CD14-positive monocyte (primary cell): ENCODE results near the gene CUX1. TPM values are rescaled to one million over a fixed set of nuclear protein-coding genes. Genes with fewer than 3 reads are reported as not detected.

ENCODE experiments used
- DNase-seq, 3 donors: peaks; one replicate each; pipeline ENCODE4 v3.0.0-alpha.2; 2011 to 2022
- H2AFZ ChIP-seq: 2 replicates; pipeline ENCODE4 v1.6.0; 2012; ENCODE audit warnings: mild to moderate bottlenecking, low read depth, low read length, inconsistent platforms; ENCODE audit not compliant: insufficient read depth, poor library complexity, severe bottlenecking
- H3K27ac ChIP-seq, 2 donors: 1 replicate in 1 of 2; 2 replicates in 1 of 2; pipeline ENCODE4 v1.5.1; 2012 to 2013; ENCODE audit warnings: low read length in 2 of 2, control low read depth in 1 of 2, inconsistent platforms in 1 of 2, low read depth in 1 of 2, mild to moderate bottlenecking in 1 of 2
- H3K27me3 ChIP-seq, 2 donors: one replicate each; pipeline versions ENCODE4 v1.6.0 to v1.6.1; 2011 to 2013; ENCODE audit warnings: low read length in 2 of 2; ENCODE audit not compliant: control insufficient read depth in 2 of 2, insufficient read depth in 2 of 2
- H3K36me3 ChIP-seq, 2 donors: replicated peaks in 1 of 2; 1 replicate in 1 of 2; 2 replicates in 1 of 2; pipeline versions ENCODE4 v1.5.1 to v1.6.1; 2012 to 2013; ENCODE audit warnings: low read length in 2 of 2, control low read depth in 1 of 2, inconsistent platforms in 1 of 2, mild to moderate bottlenecking in 1 of 2; ENCODE audit not compliant: insufficient read depth in 2 of 2, control insufficient read depth in 1 of 2
- H3K4me1 ChIP-seq, 2 donors: 1 replicate in 1 of 2; 2 replicates in 1 of 2; pipeline versions ENCODE4 v1.5.1 to v1.6.1; 2012 to 2013; ENCODE audit warnings: low read length in 2 of 2, control low read depth in 1 of 2, inconsistent platforms in 1 of 2, mild to moderate bottlenecking in 1 of 2, moderate library complexity in 1 of 2; ENCODE audit not compliant: insufficient read depth in 2 of 2, control insufficient read depth in 1 of 2
- H3K4me2 ChIP-seq: replicated peaks from 2 replicates; pipeline ENCODE3; 2012; ENCODE audit warnings: low read length, moderate library complexity, mild to moderate bottlenecking; ENCODE audit not compliant: poor library complexity, severe bottlenecking; ENCODE audit errors: extremely low read depth
- H3K4me3 ChIP-seq, 3 experiments: fragments of 200-600 bp in 1 of 3; sonication (generic) in 1 of 3; replicated peaks in 1 of 3; 1 replicate in 2 of 3; 2 replicates in 1 of 3; pipeline ENCODE4 v1.5.1; 2011 to 2013; ENCODE audit warnings: low read length in 3 of 3, mild to moderate bottlenecking in 3 of 3, control low read depth in 2 of 3, low read depth in 2 of 3, inconsistent platforms in 1 of 3, moderate library complexity in 1 of 3
- H3K79me2 ChIP-seq: 2 replicates; pipeline ENCODE4 v1.6.0; 2012; ENCODE audit warnings: mild to moderate bottlenecking, control low read depth, inconsistent platforms, low read length, moderate library complexity; ENCODE audit not compliant: insufficient read depth
- H3K9ac ChIP-seq: 2 replicates; pipeline ENCODE4 v1.6.0; 2017; ENCODE audit warnings: low read length, mild to moderate bottlenecking; ENCODE audit not compliant: insufficient read depth, poor library complexity, severe bottlenecking
- H3K9me3 ChIP-seq, 2 donors: replicated peaks in 1 of 2; 1 replicate in 1 of 2; 2 replicates in 1 of 2; pipeline versions ENCODE4 v1.5.1 to v1.6.1; 2012 to 2013; ENCODE audit warnings: low read length in 2 of 2, control low read depth in 1 of 2; ENCODE audit not compliant: control insufficient read depth in 1 of 2, insufficient read depth in 1 of 2
- H4K20me1 ChIP-seq: 2 replicates; pipeline ENCODE4 v1.6.0; 2012; ENCODE audit warnings: mild to moderate bottlenecking, low read length, control low read depth, moderate library complexity; ENCODE audit not compliant: insufficient read depth
- H3K27ac Mint-ChIP-seq, 7 donors: one replicate each; pipeline ENCODE4 v1.8.0; 2020; ENCODE audit warnings: mild to moderate bottlenecking in 7 of 7, mixed read lengths in 7 of 7, moderate library complexity in 6 of 7, inconsistent platforms in 2 of 7
- H3K27me3 Mint-ChIP-seq, 3 donors: one replicate each; pipeline ENCODE4 v1.8.0; 2021 to 2022; ENCODE audit warnings: low read depth in 3 of 3, mild to moderate bottlenecking in 3 of 3, mixed read lengths in 3 of 3, moderate library complexity in 3 of 3, inconsistent platforms in 1 of 3
- H3K36me3 Mint-ChIP-seq, 2 donors: one replicate each; pipeline ENCODE4 v1.8.0; 2020; ENCODE audit warnings: mixed read lengths in 2 of 2, inconsistent platforms in 1 of 2, mild to moderate bottlenecking in 1 of 2
- H3K4me1 Mint-ChIP-seq: one replicate; pipeline ENCODE4 v1.8.0; 2020; ENCODE audit warnings: mild to moderate bottlenecking, mixed read lengths
- H3K4me3 Mint-ChIP-seq, 2 donors: one replicate each; pipeline ENCODE4 v1.8.0; 2020; ENCODE audit warnings: mild to moderate bottlenecking in 2 of 2, mixed read lengths in 2 of 2, moderate library complexity in 1 of 2
- H3K9me3 Mint-ChIP-seq, 7 donors: one replicate each; pipeline ENCODE4 v1.8.0; 2020 to 2022; ENCODE audit warnings: mixed read lengths in 7 of 7, mild to moderate bottlenecking in 6 of 7, moderate library complexity in 6 of 7, inconsistent platforms in 2 of 7
- CTCF ChIP-seq: fragments of 200-600 bp; IDR thresholded peaks from one replicate; pipeline ENCODE4 v1.8.0; 2022; ENCODE audit warnings: antibody characterized with exemption, mild to moderate bottlenecking
- WGBS: methylation state at CpG from one replicate; pipeline ENCODE4 v1.1.5; 2013; ENCODE audit warnings: missing lambda C conversion rate; ENCODE audit not compliant: insufficient coverage; 5-methylcytosine and 5-hydroxymethylcytosine counted together
- intact Hi-C, 2 donors: fragments of 100-400 bp; cut with micrococcal nuclease; formaldehyde crosslinking; loops; one replicate each; pipeline versions ENCODE4 v1.15.0 to v1.15.1; 2023
- polyA plus RNA-seq, 3 donors: library from polyadenylated mRNA; depleted of rRNA in 1 of 3; unstranded in 2 of 3; stranded (reverse) in 1 of 3; fragments of 300-500 nt in 2 of 3; fragments of >200 nt in 1 of 3; fragmentation: Illumina TruSeq in 2 of 3; gene quantifications; 1 replicate in 2 of 3; 2 replicates in 1 of 3; pipeline ENCODE4 v1.2.3, GENCODE V29; 2012 to 2021

Gene CUX1
- polyA plus RNA-seq, 3 donors, result 17.6 to 38.0 (median 28.0) TPM

GRCh38 chr7:102277901-102278300 lies 460.5 kb downstream of the CUX1 start:
- H3K9me3 Mint-ChIP-seq, result no peaks in the 10 kb centered on the region
- WGBS, result 95% methylated on average over 7 of the region's 10 CpGs

More at GRCh38 chr7:102277901-102278300, 460.5 kb downstream of the CUX1 start:
- DNase-seq, result no peak
- no peak overlapping the region for H2AFZ ChIP-seq
- no peaks in the 10 kb centered on the region for H3K36me3 ChIP-seq
- no peak for TF ChIP-seq CTCF
- Mint-ChIP-seq H3K4me3 (no peak overlapping the region), H3K27ac (no peak overlapping the region), H3K36me3 (peaks cover 0 to 4% of the 10 kb centered on the region in 2 donors), H3K27me3 (peaks cover 0 to 2% (median 2%) of the 10 kb centered on the region in 3 donors), H3K4me1 (peaks cover 7% of the 10 kb centered on the region)
- H3K27me3 ChIP-seq, result no peaks in the 10 kb centered on the region
- H3K27ac ChIP-seq, result no peak overlapping the region
- H3K4me1 ChIP-seq, result peaks cover 4 to 10% of the 10 kb centered on the region in 2 donors
- intact Hi-C loops, result loop anchor here in 1 of 2 donors (2.0 to 10.0 kb wide), 2 partner anchors 113 to 913 kb away; partner anchors contain the start of gene COL26A1
- no peaks in the 10 kb centered on the region for H4K20me1 ChIP-seq
- no peak overlapping the region for H3K4me2 ChIP-seq
- H3K4me3 ChIP-seq, result no peak overlapping the region
- H3K9me3 ChIP-seq, result no peaks in the 10 kb centered on the region
- H3K79me2 ChIP-seq, result no peaks in the 10 kb centered on the region
- H3K9ac ChIP-seq, result no peak overlapping the region
